GM23338 (cell line): ENCODE results near the gene SEMA4F. TPM values are rescaled to one million over a fixed set of nuclear protein-coding genes. Genes with fewer than 3 reads are reported as not detected.

Experiments
- ATAC-seq: fragments of 200-7000 bp; cut with Tn5 transposase; 3 replicates; pipeline ENCODE4 v1.9.1; 2020
- DNase-seq: peaks from one replicate; pipeline ENCODE4 v3.0.0-alpha.2; 2015; ENCODE audit warnings: low spot score
- H2AFZ ChIP-seq: fragments of 200-600 bp; sonication (generic); 2 replicates; pipeline ENCODE4 v1.8.0; 2016; ENCODE audit warnings: antibody characterized with exemption, mild to moderate bottlenecking, moderate library complexity
- H3F3A ChIP-seq: fragments of 200-600 bp; sonication (generic); replicated peaks from 2 replicates; pipeline ENCODE4 v1.8.0; 2017; ENCODE audit warnings: antibody characterized with exemption, mixed run types, low read depth
- H3K27ac ChIP-seq: fragments of 200-600 bp; sonication (generic); 2 replicates; pipeline ENCODE4 v1.6.1; 2016; ENCODE audit warnings: low read depth
- H3K27me3 ChIP-seq: fragments of 200-600 bp; sonication (generic); 2 replicates; pipeline ENCODE4 v1.8.0; 2016; ENCODE audit warnings: mild to moderate bottlenecking, mixed run types, moderate library complexity; ENCODE audit not compliant: insufficient read depth
- H3K36me3 ChIP-seq: fragments of 200-600 bp; sonication (generic); 2 replicates; pipeline ENCODE4 v1.8.0; 2016; ENCODE audit warnings: mild to moderate bottlenecking; ENCODE audit not compliant: insufficient read depth
- H3K4me1 ChIP-seq: fragments of 200-600 bp; sonication (generic); 2 replicates; pipeline ENCODE4 v1.8.0; 2016; ENCODE audit warnings: mild to moderate bottlenecking, moderate library complexity; ENCODE audit not compliant: insufficient read depth
- H3K4me2 ChIP-seq: fragments of 200-600 bp; sonication (generic); 2 replicates; pipeline ENCODE4 v1.7.1; 2017; ENCODE audit warnings: mixed run types
- H3K4me3 ChIP-seq: fragments of 200-600 bp; sonication (generic); 2 replicates; pipeline ENCODE4 v1.6.1; 2016; ENCODE audit warnings: mixed run types
- H3K79me2 ChIP-seq: fragments of 200-600 bp; sonication (generic); replicated peaks from 2 replicates; pipeline ENCODE4 v1.8.0; 2017; ENCODE audit warnings: mild to moderate bottlenecking; ENCODE audit not compliant: insufficient read depth
- H3K9me2 ChIP-seq: fragments of 200-600 bp; sonication (generic); 2 replicates; pipeline ENCODE4 v1.8.0; 2017; ENCODE audit not compliant: insufficient read depth
- H4K20me1 ChIP-seq: fragments of 200-600 bp; sonication (generic); replicated peaks from 2 replicates; pipeline ENCODE4 v1.8.0; 2017; ENCODE audit warnings: mild to moderate bottlenecking; ENCODE audit not compliant: insufficient read depth
- H3K27ac Mint-ChIP-seq: 2 replicates; pipeline ENCODE4 v1.8.0; 2020; ENCODE audit warnings: inconsistent platforms, mild to moderate bottlenecking, moderate library complexity, mixed read lengths
- H3K27me3 Mint-ChIP-seq: 3 replicates; pipeline ENCODE4 v1.8.0; 2022; ENCODE audit warnings: low read depth, mild to moderate bottlenecking, moderate library complexity, mixed read lengths, inconsistent platforms; ENCODE audit not compliant: insufficient read depth, poor library complexity
- H3K36me3 Mint-ChIP-seq: 3 replicates; pipeline ENCODE4 v1.8.0; 2021; ENCODE audit warnings: low read depth, mild to moderate bottlenecking, inconsistent platforms, moderate library complexity, mixed read lengths
- H3K4me1 Mint-ChIP-seq: 3 replicates; pipeline ENCODE4 v1.8.0; 2020; ENCODE audit warnings: mild to moderate bottlenecking, inconsistent platforms, mixed read lengths
- H3K4me3 Mint-ChIP-seq: 3 replicates; pipeline ENCODE4 v1.8.0; 2021; ENCODE audit warnings: moderate library complexity, mild to moderate bottlenecking, inconsistent platforms, mixed read lengths
- H3K9me3 Mint-ChIP-seq: 3 replicates; pipeline ENCODE4 v1.8.0; 2020; ENCODE audit warnings: moderate library complexity, mild to moderate bottlenecking, inconsistent platforms, mixed read lengths
- CREB1 ChIP-seq: fragments of 250-450 bp; sonication (Bioruptor Pico); IDR thresholded peaks from 2 replicates; pipeline ENCODE4 v1.5.0; 2020; ENCODE audit warnings: low read depth, mild to moderate bottlenecking, moderate library complexity
- CTCF ChIP-seq, 2 experiments: fragments of 200-600 bp in 1 of 2; sonication (generic) in 1 of 2; conservative IDR thresholded peaks; 2 replicates each; pipeline versions ENCODE4 v1.5.1 to v1.6.1; 2016 to 2017; ENCODE audit warnings: antibody characterized with exemption in 2 of 2, low read depth in 2 of 2, mild to moderate bottlenecking in 2 of 2, moderate library complexity in 1 of 2
- ETS1 ChIP-seq: IDR thresholded peaks from 2 replicates; pipeline ENCODE4 v1.6.1; 2016; ENCODE audit warnings: antibody characterized with exemption
- EZH2 ChIP-seq: fragments of 200-600 bp; sonication (generic); IDR thresholded peaks from one replicate; pipeline ENCODE4 v1.8.0; 2017; ENCODE audit warnings: antibody characterized with exemption, mild to moderate bottlenecking, low read depth; ENCODE audit not compliant: unreplicated experiment
- EZH2phosphoT487 ChIP-seq: fragments of 200-600 bp; sonication (generic); IDR thresholded peaks from one replicate; pipeline ENCODE4 v1.8.1; 2018; ENCODE audit warnings: antibody characterized with exemption; ENCODE audit not compliant: unreplicated experiment
- JUNB ChIP-seq: IDR thresholded peaks from one replicate; pipeline ENCODE4 v1.6.1; 2016; ENCODE audit warnings: antibody characterized with exemption; ENCODE audit not compliant: unreplicated experiment
- NANOG ChIP-seq: IDR thresholded peaks from 2 replicates; pipeline ENCODE4 v1.6.1; 2016; ENCODE audit warnings: antibody characterized with exemption, borderline replicate concordance
- POLR2AphosphoS5 ChIP-seq: IDR thresholded peaks from 2 replicates; pipeline ENCODE4 v1.6.1; 2016; ENCODE audit warnings: antibody characterized with exemption, low read depth
- REST ChIP-seq: IDR thresholded peaks from one replicate; pipeline ENCODE4 v1.6.1; 2018; ENCODE audit warnings: antibody characterized with exemption; ENCODE audit not compliant: unreplicated experiment
- STAT1 ChIP-seq: IDR thresholded peaks from one replicate; pipeline ENCODE4 v1.6.1; 2016; ENCODE audit warnings: antibody characterized with exemption; ENCODE audit not compliant: unreplicated experiment
- ZNF114 ChIP-seq: fragments of 250-450 bp; sonication (Bioruptor Pico); IDR thresholded peaks from 2 replicates; pipeline ENCODE4 v1.5.0; 2020; ENCODE audit warnings: mild to moderate bottlenecking, moderate library complexity
- ZNF331 ChIP-seq: fragments of 250-450 bp; sonication (Bioruptor Pico); IDR thresholded peaks from 2 replicates; pipeline ENCODE4 v1.5.0; 2020; ENCODE audit warnings: low read depth, mild to moderate bottlenecking, moderate library complexity
- polyA plus RNA-seq: library from polyadenylated mRNA; unstranded; fragments of >200 nt; fragmentation: Nextera tagmentation; extraction: Ambion mirVana; gene quantifications from 2 replicates; pipeline ENCODE4 v1.2.1, GENCODE V29; 2016
- total RNA-seq: library from RNA; depleted of rRNA; stranded (reverse); fragments of >200 nt; shearing (Covaris generic); gene quantifications from 2 replicates; pipeline ENCODE4 v1.2.3, GENCODE V29; 2014
- TF ChIP-seq, protein P1 (sequence below): fragments of 250-450 bp; sonication (Bioruptor Pico); IDR thresholded peaks from 2 replicates; pipeline ENCODE4 v1.5.0; 2020; ENCODE audit warnings: mild to moderate bottlenecking, moderate library complexity

Gene SEMA4F
- total and polyA plus RNA-seq, 2 experiments from 2014 or later = 2.2 to 3.2 TPM

DNA sequence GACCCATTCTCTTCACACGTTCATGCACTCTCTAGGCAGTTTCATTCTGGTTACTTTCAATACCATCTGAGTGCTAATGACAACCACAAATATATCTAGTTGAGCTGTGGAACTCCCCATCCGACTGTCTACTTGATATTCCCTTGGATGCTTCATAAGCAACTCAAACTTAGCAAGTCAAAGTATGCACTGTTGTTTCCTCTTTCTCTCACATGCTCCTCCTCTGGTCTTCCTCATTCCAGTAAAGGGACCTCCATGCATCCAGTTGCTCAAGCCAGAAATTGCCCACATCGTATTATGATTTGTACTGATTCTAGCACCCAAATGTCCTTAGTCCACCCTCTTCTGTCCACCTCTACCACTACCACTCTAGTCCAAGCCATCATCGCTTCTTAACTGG is 22.3 kb downstream of the SEMA4F start (continued):
- no peak for TF ChIP-seq EZH2phosphoT487

DNA sequence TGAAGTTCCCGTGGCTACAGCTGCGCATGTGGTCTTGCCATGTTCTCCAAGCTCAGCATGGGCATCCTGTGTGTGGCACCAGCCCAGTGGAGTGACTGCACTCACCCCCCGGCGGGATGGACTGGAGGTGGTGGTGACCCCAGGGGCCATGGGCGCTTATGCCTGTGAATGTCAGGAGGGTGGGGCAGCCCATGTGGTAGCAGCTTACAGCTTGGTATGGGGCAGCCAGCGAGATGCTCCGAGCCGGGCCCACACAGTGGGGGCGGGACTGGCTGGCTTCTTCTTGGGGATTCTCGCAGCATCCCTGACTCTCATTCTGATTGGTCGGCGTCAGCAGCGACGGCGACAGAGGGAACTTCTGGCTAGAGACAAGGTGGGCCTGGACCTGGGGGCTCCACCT is 25.6 kb downstream of the SEMA4F start:
- ATAC-seq = no peak
- Mint-ChIP-seq H3K27ac (no peak overlapping the region), H3K4me1 (no peaks in the 10 kb centered on the region), H3K9me3 (no peaks in the 10 kb centered on the region), H3K27me3 (no peaks in the 10 kb centered on the region), H3K4me3 (no peak overlapping the region), H3K36me3 (no peaks in the 10 kb centered on the region; the same call in 2 of the 3 replicates)
- Histone ChIP-seq H3K4me1 (no peaks in the 10 kb centered on the region), H3K9me2 (no peaks in the 10 kb centered on the region; the same call in 1 of the 2 replicates), H3F3A (no peaks in the 10 kb centered on the region), H3K4me2 (no peak overlapping the region), H2AFZ (no peak overlapping the region), H3K27ac (no peak overlapping the region), H3K36me3 (no peaks in the 10 kb centered on the region), H3K79me2 (no peaks in the 10 kb centered on the region), H3K4me3 (no peak overlapping the region), H3K27me3 (no peaks in the 10 kb centered on the region), H4K20me1 (no peaks in the 10 kb centered on the region)
- DNase-seq = no peak
- TF ChIP-seq ETS1 (no peak), ZNF331 (CRISPR knock-in tag) (no peak), CTCF (conservative IDR thresholded peaks at IDR 0.05; ENCODE audit: low read depth in 2 of 2) (no peak), EZH2phosphoT487 (no peak), POLR2AphosphoS5 (no peak), EZH2 (no peak), ZNF114 (no peak), JUNB (no peak), CREB1 (CRISPR knock-in tag) (no peak), STAT1 (no peak), REST (no peak), NANOG (no peak)
- TF ChIP-seq, protein P1, sequence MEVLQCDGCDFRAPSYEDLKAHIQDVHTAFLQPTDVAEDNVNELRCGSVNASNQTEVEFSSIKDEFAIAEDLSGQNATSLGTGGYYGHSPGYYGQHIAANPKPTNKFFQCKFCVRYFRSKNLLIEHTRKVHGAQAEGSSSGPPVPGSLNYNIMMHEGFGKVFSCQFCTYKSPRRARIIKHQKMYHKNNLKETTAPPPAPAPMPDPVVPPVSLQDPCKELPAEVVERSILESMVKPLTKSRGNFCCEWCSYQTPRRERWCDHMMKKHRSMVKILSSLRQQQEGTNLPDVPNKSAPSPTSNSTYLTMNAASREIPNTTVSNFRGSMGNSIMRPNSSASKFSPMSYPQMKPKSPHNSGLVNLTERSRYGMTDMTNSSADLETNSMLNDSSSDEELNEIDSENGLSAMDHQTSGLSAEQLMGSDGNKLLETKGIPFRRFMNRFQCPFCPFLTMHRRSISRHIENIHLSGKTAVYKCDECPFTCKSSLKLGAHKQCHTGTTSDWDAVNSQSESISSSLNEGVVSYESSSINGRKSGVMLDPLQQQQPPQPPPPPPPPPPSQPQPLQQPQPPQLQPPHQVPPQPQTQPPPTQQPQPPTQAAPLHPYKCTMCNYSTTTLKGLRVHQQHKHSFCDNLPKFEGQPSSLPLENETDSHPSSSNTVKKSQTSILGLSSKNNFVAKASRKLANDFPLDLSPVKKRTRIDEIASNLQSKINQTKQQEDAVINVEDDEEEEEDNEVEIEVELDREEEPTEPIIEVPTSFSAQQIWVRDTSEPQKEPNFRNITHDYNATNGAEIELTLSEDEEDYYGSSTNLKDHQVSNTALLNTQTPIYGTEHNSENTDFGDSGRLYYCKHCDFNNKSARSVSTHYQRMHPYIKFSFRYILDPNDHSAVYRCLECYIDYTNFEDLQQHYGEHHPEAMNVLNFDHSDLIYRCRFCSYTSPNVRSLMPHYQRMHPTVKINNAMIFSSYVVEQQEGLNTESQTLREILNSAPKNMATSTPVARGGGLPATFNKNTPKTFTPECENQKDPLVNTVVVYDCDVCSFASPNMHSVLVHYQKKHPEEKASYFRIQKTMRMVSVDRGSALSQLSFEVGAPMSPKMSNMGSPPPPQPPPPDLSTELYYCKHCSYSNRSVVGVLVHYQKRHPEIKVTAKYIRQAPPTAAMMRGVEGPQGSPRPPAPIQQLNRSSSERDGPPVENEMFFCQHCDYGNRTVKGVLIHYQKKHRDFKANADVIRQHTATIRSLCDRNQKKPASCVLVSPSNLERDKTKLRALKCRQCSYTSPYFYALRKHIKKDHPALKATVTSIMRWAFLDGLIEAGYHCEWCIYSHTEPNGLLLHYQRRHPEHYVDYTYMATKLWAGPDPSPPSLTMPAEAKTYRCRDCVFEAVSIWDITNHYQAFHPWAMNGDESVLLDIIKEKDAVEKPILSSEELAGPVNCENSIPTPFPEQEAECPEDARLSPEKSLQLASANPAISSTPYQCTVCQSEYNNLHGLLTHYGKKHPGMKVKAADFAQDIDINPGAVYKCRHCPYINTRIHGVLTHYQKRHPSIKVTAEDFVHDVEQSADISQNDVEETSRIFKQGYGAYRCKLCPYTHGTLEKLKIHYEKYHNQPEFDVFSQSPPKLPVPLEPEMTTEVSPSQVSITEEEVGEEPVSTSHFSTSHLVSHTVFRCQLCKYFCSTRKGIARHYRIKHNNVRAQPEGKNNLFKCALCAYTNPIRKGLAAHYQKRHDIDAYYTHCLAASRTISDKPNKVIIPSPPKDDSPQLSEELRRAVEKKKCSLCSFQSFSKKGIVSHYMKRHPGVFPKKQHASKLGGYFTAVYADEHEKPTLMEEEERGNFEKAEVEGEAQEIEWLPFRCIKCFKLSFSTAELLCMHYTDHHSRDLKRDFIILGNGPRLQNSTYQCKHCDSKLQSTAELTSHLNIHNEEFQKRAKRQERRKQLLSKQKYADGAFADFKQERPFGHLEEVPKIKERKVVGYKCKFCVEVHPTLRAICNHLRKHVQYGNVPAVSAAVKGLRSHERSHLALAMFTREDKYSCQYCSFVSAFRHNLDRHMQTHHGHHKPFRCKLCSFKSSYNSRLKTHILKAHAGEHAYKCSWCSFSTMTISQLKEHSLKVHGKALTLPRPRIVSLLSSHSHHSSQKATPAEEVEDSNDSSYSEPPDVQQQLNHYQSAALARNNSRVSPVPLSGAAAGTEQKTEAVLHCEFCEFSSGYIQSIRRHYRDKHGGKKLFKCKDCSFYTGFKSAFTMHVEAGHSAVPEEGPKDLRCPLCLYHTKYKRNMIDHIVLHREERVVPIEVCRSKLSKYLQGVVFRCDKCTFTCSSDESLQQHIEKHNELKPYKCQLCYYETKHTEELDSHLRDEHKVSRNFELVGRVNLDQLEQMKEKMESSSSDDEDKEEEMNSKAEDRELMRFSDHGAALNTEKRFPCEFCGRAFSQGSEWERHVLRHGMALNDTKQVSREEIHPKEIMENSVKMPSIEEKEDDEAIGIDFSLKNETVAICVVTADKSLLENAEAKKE (CRISPR knock-in tag) = no peak
